HL-60/S4 treated with phorbol 12-myristate 13-acetate at 8.2 ng/mL for 4 days and 3 days (cell line): Measurements from ENCODE around the gene BICRAL.
"Not testable (repeated sequence)": the region's sequence is repeated elsewhere in the genome, so short reads cannot be mapped to it uniquely, and the experiment has no call there.

ENCODE experiments used
- in situ Hi-C: fragments of 300-500 bp; cut with MboI; formaldehyde crosslinking; loops from 2 replicates; pipeline ENCODE4 v1.15.0; 2022; ENCODE audit warnings: low sequenced_read_pairs

The BICRAL gene, protein sequence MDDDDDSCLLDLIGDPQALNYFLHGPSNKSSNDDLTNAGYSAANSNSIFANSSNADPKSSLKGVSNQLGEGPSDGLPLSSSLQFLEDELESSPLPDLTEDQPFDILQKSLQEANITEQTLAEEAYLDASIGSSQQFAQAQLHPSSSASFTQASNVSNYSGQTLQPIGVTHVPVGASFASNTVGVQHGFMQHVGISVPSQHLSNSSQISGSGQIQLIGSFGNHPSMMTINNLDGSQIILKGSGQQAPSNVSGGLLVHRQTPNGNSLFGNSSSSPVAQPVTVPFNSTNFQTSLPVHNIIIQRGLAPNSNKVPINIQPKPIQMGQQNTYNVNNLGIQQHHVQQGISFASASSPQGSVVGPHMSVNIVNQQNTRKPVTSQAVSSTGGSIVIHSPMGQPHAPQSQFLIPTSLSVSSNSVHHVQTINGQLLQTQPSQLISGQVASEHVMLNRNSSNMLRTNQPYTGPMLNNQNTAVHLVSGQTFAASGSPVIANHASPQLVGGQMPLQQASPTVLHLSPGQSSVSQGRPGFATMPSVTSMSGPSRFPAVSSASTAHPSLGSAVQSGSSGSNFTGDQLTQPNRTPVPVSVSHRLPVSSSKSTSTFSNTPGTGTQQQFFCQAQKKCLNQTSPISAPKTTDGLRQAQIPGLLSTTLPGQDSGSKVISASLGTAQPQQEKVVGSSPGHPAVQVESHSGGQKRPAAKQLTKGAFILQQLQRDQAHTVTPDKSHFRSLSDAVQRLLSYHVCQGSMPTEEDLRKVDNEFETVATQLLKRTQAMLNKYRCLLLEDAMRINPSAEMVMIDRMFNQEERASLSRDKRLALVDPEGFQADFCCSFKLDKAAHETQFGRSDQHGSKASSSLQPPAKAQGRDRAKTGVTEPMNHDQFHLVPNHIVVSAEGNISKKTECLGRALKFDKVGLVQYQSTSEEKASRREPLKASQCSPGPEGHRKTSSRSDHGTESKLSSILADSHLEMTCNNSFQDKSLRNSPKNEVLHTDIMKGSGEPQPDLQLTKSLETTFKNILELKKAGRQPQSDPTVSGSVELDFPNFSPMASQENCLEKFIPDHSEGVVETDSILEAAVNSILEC

DNA sequence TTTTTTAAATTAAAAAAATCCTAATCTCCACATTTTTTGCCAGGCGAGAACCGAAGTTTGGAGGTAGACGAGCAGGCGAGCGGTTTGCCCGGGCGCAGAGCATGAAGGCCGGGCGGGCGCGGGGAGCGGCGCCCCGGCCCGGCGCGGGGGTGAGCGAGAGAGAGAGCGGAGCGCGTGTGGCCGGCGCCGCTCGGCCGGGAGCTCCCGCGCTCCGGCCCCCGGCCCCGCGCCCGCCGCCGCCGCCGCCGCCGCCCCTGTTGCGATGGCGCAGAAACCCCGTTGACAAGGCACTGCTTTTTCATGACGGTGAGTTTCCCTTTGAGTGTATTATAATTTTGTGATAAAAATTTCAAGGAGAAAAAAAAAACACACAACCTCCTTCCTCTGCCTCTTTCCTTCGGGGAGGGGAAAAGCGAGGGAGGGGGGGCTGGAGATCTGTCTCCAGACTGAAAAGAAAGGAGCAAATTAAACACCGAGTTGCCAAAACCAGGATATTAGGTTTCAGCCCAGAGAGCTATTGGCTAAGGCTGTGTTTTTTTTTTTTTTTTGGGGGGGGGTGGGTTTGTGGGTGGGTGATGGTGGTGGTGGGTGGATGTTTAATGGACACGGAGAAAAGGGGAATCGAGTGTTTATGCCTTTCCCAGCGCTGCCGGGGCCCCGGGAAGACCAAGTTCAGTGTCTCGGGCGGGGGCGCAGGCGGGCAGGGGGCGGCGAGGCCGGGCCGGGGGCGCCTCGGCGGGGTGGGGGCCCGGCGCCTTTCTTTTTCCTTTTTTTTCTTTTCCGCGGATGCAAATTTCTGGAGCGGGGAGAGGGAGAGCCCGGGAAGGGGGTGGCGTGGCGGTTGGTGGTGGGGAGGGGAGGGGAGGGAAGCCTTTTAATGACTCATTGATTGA is at the start of gene BICRAL:
Gene BICRAL (plus strand): TSS at position 257 of the 893 bp plus-strand sequence. CDS start 39,971 bp downstream, outside the sequence.
- in situ Hi-C loops = no loop called here

DNA sequence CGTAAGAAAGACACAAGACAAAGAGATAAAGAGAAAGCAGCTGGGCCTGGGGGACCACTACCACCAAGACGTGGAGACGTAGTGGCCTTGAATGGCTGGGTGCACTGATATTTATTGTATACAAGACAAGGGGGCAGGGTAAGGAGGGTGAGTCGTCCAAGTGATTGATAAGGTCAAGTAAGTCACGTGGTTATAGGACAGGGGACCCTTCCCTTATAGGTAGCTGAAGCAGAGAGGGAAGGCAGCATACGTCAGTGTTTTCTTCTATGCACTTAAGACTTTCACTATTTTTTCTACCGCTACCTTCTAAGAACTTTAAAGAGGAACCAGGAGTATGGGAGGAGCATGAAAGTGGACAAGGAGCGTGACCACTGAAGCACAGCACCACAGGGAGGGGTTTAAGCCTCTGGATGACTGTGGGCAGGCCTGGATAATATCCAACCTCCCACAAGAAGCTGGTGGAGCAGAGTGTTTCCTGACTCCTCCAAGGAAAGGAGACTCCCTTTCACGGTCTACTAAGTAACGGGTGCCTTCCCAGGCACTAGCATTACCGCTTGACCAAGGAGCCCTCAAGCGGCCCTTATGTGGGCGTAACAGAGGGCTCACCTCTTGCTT is 47.9 kb upstream of the BICRAL start:
- in situ Hi-C loops = not testable (repeated sequence)

DNA sequence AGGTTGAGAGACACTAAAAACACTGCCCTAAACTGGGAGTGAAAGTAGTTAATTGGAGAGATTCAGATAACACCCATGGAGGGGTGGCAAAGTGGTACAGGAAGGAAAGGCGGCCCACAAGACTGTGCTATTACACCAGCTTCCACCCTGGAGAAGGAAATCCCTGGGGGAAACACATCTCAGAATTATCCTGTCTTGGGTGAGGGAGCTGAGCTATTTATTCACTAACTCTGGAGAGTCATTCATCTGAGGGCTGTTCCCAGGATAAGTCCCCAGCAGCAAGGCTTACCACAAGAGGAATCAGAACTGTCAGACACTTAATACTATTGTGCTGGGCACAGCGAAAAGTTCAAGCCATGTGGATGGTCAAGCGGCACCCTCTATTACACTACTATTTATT is 45.9 kb upstream of the BICRAL start:
- in situ Hi-C loops = no loop called here

DNA sequence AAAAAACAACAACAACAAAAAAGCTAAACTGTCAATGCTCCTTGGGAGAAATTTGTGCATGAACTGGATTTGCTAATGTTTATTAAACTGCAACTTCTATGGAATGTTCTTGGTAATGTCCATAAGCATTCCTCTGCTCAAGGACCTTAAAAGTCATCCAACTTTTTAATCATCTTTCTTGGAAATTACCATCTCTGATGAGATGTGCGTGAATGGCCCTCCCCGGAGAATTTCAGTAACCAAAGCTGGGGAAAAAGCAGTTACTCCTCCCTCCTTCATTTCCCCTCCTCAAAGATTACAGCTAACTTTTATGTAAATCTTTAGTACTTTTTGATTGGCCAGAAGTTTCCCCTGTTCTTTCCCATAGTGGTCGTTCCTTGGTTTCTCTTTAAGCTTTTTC is 41.1 kb upstream of the BICRAL start:
- in situ Hi-C loops = no loop called here

DNA sequence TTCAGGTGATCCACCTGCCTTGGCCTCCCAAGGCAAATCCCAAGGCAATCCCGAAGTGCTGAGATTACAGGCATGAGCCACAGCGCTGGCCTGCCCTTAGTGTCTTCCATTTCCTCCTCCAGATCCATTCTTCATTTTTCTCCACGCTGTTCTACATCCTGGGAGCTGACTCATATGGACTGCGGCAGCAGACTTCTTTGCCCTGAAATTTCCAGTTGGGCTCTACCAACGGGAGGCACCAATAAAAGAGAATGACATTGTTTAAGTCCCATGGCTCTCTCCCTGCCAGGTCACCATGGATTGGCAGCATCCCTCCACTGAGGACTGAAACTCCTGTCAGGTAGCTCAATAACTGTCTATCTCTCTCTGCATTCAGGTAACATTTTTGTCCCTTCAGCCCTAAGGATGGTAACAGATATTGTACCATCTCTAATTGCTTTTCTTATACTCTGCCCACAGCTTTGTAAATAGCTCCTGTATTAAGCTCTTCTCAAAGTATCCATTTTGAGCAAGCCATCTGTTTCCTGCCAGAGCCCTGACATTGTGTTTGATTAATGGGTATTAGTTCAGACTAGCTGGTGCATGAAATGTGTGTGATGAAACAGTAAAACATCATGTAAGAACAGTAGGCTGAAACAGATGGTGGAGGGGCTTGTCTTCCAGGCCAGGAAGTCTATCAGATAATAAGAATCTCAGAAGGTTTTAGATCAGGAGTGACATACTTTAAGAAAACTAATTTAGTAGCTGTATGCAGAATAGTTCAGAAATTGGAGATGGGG is 39.5 kb upstream of the BICRAL start:
- in situ Hi-C loops = no loop called here

DNA sequence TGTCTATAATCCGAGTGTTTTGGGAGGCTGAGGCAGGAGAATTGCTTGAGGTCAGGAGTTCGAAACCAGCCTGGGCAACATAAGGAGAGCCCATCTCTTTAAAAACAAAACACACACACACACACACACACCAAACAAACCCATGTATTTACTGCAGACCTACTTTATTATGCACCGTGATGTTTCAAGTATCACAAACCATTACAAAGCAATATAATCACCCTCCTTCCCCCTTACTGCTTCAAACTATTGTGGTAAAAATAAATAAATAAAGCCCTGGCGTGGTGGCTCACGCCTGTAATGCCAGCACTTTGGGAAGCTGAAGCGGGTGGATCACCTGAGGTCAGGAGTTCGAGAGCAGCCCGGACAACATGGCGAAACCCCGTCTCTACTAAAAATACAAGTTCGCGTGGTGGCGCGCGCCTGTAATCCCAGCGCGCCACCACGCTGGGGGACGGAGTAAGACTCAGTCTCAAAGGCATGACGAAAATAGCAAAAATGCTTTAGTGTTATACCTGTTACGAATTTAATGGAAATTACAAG is 37.4 kb upstream of the BICRAL start:
- in situ Hi-C loops = no loop called here

DNA sequence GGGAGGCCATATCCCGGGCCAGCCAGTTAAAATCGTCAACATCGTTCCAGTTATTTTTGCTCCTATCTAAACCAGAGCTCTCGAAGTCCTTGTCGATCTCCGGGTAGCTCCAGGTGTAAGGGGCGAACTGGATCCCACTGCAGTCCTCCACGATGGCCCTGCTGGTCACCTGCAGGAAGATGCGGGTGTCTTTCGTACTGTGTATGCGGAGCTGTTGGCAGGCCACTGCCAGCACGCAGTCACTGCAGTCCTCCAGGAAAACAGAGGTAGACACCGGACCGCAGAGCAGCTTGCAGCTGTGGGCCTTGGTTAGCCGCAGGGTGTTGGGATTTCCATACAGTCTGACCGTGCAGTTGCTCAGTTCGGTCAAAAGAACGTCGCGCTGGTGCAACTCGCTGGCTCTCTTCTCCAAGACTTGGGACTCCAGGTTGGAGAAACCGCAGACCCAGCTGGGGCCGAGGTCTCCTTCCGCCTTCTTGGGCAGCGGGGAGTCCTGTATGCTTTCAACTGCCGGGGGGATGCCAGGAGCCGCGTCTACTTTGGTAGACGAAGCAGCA is 36.7 kb upstream of the BICRAL start:
- in situ Hi-C loops = no loop called here

DNA sequence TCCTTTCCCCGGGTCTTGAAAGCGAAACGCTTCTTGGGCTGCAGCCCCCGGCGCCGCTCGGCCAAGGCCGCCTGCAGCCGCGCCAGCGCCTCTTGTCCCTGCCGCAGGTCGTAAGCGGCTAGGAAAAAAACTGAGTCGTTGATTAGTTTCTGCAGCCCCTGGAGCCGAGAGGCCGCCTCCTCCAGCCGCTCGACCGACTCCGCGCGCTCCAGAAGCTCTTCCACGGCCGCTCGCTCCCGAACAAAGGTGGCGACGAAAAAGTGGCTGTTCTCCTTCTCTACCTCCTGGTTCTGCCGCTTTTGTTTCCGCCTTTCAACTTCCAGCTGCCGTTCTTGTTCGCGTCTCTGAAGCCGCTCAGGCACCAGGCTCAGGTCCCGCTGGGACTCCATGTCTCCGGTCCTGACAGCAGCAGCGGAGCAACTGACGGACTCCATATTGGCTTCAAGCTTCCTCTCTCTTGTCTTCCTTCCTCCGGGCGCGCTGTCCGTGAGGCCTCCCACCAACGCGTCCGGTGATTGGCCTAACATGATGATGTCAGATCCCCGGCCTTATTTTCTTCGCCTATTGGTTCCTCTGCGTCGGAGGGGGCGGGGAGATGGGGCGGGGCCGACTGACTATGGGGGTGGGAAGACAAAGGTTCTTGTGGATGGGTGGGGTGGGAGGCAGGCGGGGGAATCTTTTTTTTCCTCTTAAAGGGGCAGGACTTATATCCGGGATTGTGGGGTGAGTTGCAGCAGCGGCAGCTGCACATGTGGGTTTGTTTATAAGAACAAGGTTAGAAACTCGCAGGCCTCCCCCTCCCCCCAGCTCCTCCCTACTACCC is 36.0 kb upstream of the BICRAL start, which contains the start of gene TBCC:
Gene TBCC (minus strand): TSS at position 464 of the 823 bp plus-strand sequence. CDS start 30 bp downstream, at position 434.
- in situ Hi-C loops = no loop called here

DNA sequence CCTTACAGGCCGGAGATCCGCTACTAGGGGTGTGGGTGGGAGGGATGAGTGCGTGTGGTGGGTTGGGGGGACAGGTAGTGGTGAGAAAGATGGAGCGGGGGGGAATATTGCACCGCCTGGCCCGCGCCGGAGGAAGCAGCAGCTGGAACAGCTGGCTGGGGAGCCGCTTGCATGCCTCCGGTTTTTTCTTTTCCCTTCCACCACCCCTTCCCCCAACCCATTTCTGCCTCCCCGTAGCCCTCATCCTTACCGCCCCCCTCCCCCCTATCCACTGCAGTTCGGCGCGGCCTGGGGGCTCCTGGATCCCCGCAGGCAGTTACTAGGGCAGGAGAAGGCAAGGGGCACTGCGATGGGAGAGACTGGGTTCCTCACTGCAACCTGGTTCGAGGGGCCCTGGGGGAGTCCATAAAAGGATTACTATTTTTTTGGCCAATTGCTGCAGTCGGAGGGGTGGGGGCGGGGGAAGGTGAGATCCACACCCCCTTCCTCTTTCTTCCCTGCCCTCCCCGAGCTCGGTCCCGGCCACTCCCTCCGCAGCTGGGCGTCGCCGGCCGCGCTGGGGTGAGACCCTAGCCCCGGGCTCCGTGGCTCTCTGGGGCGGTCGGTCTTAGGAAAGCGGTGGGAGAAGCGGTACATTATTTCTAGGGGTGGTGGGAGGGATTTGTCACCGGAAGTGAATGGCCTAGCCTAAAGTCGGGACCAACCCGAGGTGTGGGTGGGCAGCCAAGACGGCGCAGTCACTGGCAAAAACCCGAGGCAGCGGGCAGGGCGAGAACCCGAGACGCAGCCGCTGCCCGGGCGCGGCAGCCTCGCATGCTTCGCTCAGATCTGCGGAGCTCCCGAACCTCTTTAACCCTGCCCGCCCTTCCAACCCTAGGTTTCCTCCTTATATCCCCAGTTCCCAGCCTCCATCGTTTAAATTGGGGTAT is 35.1 kb upstream of the BICRAL start:
- in situ Hi-C loops = no loop called here

DNA sequence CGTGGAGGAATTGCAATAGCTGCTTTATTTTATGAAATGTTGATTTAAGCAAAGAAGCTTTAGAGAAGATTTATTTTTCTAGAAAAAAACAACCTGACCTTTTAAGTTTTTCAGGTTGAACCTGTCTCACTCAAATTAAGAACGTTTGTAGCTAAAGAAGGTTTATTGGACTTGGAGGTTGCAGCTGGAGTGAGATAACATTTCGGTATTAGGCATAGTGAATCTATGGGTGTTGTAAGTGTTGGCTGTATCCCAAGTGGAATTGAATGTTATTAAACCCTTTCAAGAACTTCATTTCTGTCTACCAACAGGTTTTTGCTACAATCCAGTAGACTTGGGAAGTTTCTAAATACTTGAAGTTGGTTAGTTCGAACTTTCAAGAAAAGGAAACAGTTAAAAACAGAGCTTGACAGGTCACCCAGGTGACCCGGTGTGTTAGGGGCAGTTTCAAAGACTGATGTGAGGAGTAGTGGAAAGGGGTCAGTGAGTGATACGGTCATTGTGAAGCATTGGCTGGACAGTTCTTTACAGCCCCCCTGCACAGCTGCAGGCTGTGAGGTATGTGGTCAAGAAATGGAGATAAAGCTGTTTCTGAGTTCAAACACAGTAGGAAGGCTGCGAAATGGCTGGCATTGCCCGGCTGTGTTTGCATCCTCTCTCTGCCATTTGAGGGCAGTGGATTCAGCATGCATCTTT is 33.5 kb upstream of the BICRAL start:
- in situ Hi-C loops = no loop called here

DNA sequence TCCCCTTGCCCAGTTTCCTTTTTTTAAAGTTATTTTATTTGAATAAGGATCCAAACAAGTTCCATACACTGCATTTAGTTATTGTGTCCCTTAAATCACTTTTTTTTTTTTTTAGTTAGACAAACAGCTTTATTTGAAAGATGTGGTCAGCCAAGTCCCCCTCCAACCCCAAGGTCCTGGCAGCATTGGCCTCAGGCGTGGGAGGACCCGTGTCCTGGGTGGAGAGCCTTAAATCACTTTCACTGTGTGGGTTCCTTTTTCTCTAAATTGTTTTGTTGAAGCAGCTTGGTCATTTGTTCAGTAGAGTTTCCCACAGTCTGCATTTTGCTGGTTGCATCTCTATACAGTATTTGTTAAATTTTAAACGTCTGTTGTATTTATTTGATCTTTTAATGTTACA is 30.8 kb upstream of the BICRAL start:
- in situ Hi-C loops = no loop called here

DNA sequence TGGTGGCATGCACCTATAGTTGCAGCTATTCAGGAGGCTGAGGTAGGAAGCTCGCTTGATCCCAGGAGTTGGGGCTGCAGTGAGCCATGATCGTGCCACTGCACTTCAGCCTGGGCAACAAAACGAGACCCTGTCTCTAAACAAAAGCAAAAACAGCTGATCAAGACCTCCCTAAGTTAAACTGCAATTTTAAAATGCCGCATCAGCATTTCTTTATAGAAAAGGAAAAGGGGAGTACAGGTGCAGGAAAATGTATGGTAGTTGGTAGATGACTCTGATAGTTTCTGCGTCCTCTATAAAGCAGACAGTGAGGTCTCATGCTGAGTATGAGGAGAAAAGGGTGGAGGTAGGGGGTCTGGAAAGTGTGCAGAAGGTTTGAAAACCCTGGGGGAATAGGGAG is 27.1 kb upstream of the BICRAL start:
- in situ Hi-C loops = no loop called here

DNA sequence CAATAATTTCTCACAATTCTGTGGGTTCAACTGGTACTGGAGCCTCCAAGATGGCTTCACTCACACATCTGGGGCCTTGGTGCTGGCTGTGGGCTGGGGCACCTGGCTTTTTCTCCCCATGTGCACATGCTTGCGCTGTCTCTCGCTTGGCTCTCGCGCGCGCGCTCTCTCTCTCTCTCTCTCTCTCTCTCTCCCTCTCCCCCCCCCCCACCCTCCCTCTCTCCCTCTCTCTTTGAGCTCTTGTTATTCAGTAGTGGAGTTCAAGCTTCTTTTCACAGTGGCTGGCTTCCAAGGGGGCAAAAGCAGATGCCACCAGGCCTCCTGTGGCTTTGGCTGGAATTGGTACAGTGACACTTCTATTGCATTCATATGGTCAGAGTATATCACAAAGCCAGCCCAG is 25.1 kb upstream of the BICRAL start:
- in situ Hi-C loops = no loop called here

DNA sequence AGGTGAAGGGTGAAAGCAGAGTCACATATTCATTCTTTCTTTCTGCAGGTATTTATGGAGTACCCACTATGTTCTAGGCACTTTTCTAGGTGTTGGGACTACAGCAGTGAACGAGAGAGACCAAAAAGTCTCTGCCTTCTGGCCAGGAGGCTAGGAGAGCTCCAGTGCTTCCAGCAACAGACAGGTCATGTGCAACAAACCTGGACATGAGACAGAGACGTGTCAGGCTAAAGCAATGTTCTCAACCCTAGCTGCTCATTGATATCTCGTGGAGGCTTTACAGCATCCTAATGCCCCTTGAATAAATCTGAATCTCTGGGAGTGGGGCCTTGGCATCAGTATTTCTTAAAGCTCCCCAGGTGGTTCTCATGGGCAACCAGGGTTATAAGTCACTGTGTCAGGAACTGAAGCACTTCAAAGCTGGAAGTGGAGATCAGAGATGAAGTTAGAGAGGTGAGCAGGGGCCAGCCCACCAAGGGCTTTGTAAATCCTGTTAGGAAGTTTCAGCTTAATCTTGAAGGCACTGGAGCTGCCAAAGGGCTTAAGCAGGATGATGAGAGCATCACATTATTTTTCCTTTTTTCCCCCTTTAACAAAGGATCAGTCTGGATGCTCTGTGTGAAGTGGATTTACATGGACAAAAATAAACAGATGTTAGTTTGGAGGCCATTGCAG is 23.0 kb upstream of the BICRAL start:
- in situ Hi-C loops = no loop called here

DNA sequence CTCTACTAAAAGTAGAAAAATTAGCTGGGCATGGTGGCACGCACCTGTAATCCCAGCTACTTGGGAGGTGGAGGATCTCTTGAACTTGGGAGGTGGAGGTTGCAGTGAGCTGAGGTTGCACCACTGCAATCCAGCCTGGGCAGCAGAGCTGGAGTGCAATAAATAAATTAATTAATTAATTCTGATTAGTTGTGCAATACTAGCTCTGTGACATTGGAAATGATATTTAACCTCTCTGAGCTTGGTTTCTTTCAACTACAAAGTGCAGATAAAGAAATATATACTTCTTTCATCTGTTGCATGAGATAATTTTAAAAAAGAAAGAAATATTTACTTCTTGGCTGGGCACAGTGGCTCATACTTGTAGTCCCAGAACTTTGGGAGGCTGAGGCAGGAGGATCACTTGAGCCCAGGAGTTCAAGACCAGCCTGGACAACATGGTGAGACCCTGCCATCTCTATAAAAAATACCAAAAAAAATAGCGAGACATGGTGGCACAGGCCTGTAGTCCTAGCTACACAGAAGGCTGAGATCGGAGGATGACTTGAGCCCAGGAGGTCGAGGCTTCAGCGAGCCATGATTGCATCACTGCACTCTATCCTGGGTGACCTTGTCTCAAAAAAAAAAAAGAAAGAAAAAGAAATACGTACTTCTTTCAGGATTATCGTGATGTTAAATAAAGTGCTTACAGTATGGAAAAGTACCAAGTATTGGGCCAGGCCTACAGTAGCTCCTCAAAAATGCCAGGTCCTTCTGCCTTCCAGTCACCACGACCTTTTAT is 20.4 kb upstream of the BICRAL start:
- in situ Hi-C loops = no loop called here
